GM19239 (cell line): Measurements from ENCODE around the gene MED22.
"Not testable (repeated sequence)": the region's sequence is repeated elsewhere in the genome, so short reads cannot be mapped to it uniquely, and the experiment has no call there.

Experiments used
- DNase-seq: peaks from one replicate; pipeline ENCODE4 v3.0.0; 2011; ENCODE audit warnings: low spot score; ENCODE audit not compliant: insufficient read length
- FAIRE-seq: peaks from 2 replicates; lab custom pipeline; 2011; peaks lifted over from hg19 to GRCh38; lab: Jason Lieb, UNC

MED22 gene

DNA sequence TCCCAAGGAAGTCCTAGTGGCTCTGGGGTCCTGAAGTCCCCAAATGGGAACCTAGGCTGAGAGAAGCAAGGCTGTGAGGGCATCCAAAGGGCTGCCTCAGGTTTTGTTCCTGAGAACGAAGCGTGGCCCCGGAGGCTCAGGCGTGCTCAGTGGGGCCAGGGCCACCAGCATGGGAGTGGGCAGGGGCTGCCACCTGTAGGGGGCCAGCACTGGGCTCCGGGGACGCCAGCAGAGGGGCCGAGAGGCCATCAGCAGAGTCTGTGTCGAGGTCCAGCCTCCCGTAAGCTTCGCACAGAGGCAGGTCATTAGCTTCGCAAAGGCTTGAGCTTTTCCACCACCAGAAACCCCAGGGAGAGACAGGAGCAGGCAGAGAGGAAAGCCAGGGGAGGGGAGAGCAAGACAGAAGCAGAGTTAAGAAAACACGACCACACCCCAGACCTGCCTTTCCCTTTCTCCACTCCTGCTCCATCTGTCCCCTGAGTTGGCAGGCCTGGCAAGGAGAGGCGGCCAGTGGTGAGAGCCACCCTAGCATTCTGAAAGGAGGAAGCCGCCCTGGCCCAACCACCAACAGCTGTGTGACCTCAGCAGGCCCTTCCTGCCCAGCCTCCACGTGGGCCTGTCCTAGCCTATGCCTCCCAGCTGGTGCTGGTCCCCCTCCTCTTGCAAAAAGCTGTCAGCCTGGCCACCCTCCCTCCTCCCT lies 6.4 kb downstream of the MED22 start:
- DNase-seq: no peak
- FAIRE-seq: no peak

DNA sequence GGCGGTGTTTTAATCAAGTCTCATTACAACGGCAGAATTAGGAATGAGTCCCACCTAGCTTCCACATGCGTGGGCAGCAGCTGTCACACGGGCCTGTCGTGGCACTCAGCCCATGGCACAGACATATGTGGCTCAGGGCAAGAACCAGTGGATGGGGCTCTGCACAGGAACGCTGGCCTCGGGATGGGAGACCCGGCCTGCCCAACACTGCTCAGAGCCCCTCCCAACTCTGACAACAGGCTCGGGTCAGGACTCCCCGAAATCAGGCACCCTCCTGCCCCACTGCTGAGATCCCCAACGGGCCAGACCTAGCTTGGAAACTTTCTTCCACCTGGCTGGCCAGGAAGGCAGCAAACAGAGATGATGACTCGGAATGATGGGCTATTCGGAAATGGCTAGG lies 7.0 kb downstream of the MED22 start:
- DNase-seq: no peak
- no peak for FAIRE-seq

DNA sequence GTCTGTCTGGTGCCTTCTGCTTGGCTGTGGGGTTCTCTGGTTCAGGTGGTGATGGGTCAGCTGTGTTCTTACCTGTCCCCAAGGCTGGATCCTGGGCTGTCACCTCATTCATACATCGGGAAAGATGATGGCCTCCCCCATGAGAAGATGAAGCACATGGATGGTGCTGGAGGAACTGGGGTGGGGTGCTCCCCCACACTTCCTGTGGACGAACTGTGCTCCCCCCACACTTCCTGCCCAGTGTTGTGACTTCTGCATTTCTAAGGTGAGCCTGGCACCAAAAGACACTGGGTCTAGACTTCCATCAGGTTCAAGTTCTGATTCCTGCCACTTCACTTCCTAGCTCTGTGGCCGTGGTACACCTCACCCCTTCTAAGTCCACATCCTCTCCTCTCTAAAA lies 7.7 kb downstream of the MED22 start:
- no peak for FAIRE-seq
- no peak for DNase-seq

DNA sequence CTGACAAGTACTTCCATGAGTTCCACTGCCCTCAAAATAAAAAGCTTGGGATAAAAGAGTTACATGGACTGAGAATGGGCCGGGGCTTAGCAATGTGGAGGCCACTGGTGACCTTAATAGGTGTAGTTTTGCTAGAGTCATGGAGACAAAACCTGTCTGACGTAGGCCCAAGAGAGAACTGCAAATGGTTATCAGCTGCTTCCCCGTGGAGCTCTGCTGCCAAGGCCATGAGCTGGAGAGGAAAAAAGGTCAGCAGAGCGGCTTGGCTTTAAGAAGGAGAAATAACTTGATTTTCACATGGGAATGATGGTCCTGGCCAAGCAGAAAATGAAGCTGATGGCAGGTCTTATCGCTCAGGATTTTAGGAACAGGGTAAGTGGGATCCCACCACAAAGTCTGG lies 8.3 kb downstream of the MED22 start:
- DNase-seq: no peak
- FAIRE-seq: no peak

DNA sequence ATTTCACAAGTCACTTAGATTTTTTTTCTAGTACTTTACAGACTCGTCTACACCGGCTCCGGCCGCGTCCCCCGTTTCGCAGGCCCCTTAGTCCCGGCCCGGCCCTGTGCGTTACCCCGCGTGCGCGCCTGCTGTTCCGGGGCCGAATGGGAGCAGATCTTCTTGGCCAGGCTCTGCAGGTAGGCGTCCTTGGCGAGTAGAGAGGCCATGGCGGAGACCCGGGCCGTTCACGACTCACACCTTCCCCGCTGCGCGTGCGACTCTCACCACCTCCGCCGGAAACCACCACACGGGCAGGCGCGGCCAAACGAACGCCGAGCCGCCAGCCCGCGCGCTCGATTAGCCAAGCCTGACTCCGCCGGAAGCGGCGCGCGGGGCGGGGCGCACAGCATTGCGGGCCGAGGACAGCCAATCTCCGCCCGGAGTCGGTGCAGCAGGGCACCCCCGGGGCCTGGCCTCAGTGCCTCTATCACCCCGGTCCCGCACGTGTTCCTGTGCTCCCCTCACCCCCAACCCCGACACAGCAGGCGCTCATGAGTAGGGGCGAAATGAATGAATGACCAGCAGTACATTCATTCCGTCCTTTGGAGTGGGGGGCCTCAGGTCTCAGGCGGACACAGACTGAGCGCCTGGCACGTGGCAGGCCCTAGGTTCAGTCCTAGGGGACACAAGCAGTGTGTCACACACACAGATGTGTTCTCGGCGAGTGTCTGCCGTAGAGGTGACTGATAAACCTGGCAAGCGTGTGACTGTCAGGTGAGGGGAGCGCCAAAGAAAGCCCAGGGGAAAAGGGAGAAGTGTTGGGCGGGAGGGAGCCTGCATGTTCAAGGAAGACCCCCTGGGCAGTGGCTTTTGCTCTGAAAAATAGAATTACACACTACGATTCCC lies 11.8 kb downstream of the MED22 start, which contains the start of gene SURF6:
Gene SURF6, minus strand, starts transcription at position 265 of the 888 bp plus-strand sequence. Its CDS starts 56 bp downstream, at position 209.
- peak; percentile 91 for FAIRE-seq
- DNase-seq: peak; percentile 92

DNA sequence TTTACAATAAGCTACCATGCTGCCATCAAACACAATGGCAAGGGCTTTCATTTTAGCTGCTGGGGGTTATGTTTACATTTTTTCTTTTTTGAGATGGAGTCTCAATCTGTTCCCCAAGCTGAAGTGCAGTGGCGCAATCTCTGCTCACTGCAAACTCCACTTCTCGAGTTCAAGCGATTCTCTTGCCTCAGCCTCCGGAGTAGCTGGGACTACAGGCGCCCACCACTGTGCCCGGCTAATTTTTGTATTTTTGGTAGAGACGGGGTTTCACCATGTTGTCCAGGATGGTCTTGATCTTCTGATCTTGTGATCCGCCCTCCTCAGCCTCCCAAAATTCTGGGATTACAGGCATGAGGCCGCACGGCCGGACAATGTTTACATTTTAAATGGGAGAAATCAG lies 13.0 kb downstream of the MED22 start:
- FAIRE-seq, DNase-seq: not testable (repeated sequence)

DNA sequence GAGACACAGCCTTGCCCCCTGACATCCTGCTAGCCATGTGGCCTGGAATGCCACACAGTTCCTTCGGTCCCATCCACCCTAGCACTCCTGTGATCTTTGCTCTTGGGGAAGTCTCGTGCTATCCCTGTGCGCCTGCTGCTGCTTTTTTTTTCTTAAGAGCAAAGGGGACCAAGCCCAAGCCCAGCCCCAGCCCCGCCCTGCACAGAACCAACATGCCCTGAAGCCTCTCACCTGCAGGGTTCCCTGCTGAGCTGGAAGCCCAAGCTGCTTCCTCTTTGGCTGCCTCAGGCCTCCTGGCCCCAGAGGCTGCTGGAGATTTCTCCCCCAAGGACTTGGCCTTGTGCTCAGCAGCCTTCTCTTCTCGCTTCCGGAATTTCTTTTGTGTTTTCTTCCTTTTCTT lies 13.8 kb downstream of the MED22 start:
- FAIRE-seq (no peak), DNase-seq (no peak)

DNA sequence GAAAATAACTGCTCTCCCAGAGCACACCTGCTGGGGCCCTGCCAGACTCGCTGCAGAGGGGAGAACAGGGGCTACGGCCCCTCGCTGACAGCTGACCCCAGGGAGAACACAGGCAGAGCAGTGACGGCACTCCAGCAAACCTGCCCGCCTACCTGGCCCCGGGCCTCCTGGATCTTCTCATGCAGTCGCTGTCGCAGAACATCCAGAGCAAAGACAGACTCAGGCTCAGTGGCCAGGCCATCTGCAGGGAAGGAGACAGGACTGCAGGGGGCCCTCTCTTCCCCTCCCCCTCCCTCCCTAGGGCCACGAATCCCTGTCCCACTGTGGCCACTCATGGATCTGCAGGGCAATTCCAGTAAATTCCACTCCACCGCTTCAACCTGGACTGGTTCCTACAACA lies 14.4 kb downstream of the MED22 start:
- FAIRE-seq (no peak), DNase-seq (no peak)

DNA sequence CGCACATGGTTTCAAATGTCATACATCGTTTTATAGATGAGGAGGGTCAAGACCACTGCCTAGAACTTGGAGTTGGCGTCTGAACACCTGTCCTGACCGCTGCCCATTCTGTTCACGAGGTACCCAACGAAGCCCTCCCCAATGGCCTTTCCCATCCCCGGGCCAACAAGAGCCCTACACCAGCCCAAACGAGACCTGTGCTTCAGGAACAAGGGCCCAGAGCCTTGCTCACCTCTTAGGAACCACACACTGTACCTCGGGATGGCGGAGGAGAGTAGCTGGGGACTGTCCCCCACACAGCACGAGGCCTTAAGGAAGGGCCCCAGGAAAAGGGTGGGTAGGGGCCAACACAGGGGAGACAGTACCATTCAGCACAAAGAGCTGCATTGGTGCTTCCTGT lies 14.9 kb downstream of the MED22 start:
- FAIRE-seq (no peak), DNase-seq (no peak)

DNA sequence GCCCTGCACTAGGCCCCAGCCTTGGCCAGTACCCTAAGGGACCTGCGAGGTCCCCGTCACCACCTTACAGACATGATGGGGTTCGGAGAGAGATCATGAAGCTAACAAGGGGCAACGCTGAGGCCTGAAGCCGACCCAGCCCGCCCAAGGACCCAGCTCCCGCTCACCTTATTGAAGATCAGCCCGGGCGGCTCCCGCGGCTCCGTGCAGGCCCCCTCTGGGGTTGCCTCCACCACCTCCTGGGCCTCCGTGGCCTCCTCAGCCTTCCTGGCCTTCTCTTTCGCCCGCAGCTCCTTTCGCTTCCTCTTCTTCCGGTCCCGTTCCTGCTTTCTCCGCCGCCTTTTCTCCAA lies 15.6 kb downstream of the MED22 start:
- DNase-seq (no peak), FAIRE-seq (no peak)

DNA sequence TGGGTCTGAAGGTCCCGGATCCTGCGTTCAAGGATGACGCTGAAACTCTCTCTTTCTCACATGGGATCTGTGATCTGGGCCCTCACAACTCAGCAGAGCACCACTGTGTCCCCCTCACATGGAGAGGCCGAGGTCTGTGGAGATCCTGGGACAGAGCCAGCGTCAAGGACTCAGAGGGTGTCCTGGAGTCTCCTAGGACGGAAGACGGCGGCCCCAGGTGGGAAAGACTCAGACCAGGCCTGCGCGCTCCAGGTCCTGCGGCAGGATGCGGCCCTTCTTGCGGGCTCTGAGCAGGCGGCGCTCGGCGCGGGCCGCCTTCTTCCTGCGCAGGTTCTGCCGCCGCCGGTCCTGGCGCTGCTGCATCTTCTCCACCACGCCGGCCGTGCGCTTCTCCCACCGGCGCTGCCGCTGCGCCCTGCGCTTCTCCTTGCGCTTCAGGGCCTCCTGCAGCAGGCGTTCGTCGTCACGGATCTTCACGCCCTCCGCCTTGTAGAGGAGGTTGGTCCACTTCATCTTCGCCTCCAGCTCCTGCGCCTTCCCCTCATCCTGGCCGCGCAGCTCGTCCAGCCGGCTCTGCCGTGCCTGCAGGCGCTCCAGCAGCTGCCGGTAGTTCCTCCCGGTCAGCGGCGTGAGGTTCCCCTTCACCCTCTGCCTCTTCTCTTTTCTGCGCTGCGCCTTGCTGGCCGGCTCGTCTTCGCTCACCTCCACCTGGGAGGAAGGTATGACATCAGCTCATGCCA lies 16.1 kb downstream of the MED22 start:
- FAIRE-seq: no peak
- DNase-seq: no peak

DNA sequence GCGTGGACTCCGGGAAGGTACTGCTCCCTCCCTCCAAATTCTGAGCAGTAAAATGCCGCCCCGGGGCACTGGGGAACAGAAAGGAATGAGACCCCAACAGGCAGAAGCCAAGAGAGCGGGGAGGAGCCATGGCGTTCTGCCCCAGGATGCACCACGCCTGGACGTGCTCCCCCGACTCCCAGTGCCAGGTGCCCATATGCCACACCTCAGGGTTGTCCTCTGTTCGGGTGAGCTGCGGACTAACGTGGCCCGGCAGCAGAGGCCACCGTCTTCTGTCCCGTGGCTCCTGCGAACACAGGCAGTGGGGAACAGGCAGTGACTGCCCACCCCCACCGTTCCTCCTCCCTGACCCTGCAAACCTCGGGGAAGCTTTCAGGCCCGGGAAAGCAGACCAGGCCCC lies 16.7 kb downstream of the MED22 start:
- FAIRE-seq (no peak), DNase-seq (no peak)

DNA sequence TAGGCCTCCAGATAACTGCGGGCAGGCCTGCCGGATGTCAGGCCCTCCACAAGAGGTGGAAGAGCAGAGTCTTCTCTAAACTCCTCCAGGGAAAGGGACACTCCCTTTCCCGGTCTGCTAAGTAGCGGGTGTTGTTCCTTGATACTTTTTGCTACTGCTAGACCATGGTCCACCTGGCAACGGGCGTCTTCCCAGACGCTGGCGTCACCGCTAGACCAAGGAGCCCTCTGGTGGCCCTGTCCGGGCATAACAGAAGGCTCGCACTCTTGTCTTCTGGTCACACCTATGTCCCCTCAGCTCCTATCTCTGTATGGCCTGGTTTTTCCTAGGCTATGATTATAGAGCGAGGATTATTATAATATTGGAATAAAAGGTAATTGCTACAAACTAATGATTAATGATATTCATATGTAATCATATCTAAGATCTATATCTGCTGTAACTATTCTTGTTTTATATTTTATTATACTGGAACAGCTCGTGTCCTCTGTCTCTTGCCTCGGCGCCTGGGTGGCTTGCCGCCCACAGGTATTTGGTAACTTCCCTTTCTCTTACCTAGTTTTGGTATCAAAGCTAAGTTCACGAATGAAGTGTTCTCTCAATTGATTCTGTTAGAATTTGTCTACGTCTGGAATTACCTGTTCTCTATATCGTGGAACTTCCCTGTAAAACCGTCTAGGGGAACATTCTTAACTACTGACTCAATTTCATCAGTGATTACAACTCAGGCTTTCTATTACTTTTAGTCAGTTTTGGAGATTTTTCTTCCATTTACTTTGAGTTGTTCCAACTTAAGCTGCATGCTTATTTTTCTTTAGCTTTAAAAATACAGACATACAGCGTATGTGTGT lies 18.4 kb downstream of the MED22 start:
- not testable (repeated sequence) for FAIRE-seq, DNase-seq

DNA sequence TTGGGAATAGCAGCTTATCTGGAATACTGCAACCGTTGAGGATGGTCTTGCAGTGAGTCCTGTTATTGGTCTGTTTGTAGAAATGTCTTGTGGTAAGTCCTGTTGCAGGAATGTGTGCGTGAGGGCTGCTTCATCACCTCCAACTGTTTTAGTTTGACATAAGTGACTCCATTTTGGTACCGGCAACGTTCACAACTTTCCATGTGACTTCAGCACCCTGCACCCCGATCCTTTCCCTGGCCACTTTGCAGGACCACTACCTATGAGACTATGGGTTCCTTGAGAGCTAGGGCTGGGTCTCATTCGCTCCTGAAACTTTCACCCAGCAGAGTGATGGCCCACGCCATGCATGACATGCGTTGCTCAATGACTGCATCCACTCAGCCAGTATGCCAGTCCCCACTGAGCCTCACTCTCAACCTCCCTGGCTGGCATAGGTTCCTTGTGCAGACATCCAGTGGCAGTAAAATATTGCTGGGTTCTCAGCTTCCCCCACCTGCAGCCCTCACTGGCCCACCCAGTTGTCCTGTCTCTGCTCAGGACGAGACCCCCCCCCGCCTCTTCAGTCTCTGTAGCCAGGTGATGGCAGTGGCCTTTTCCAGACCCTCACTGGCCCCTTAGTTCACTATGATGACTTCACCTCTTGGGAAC lies 20.0 kb downstream of the MED22 start:
- no peak for DNase-seq
- no peak for FAIRE-seq

DNA sequence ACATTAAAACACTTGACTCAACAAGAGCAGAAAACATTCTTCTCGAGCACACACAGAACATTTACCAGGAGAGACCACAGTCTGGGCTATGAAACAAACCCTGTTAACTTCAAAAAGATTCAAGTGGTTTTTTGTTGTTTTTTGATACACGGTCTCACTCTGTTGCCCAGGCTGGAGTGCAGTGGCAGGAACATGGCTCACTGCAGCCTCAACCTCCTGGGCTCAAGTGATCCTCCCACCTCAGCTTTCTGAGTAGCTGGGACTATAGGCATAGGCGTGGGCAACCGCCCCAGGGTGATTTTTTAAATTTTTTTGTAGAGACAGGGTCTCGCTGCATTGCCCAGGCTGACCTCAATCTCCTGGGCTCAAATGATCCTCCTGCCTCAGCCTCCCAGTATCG lies 20.9 kb downstream of the MED22 start:
- not testable (repeated sequence) for DNase-seq, FAIRE-seq

DNA sequence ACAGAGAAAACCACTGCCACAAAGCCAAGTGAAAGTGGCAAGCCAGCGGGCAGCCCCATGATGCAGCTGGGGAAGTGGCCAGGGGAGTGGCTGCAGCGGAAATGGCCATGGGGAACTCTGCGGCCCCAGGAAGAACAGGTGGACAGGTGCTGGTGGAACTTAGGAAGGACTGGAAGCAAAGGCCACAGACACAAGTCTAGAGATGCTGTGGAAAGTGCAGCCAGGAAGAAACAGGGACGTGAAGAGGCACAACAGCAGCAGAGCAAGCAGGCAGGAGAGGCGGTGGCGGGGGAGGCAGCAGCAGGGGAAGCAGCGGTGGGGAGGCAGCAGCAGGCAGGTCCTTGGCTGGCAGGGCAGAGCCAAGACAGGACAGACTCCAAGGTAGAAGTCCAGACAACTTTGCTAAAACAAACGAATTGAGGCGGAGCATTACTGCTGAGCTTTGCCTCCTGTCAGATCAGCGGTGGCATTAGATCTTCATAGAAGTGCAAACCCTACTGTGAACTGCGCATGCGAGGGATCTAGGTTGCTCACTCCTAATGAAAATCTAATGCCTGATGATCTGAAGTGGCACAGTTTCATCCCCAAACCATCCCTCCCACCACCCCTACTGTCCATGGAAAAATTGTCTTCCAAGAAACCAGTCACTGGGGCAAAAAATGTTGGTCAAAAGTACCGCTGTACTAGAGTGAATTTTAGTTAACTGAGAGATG lies 23.8 kb downstream of the MED22 start:
- DNase-seq (no peak), FAIRE-seq (no peak)

DNA sequence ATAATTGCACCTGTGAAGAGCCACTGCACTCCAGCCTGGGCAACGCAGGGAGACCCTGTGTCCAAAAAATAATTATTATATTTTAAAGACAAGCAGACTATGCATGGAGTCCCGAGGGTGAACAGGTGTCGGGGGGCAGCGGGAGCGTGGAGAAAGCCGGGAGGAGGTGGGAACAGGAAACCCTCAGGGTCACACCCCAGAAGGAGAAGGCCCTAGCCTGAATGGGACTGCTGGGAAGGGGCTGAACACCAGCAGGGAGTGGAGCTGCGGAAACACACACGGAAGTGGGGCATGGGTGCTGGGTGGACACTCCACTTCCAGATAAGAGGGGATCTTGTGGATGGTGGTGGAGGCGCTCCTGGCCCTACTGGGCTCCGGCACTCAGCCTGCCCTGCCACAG lies 24.7 kb downstream of the MED22 start:
- FAIRE-seq: no peak
- DNase-seq: no peak

DNA sequence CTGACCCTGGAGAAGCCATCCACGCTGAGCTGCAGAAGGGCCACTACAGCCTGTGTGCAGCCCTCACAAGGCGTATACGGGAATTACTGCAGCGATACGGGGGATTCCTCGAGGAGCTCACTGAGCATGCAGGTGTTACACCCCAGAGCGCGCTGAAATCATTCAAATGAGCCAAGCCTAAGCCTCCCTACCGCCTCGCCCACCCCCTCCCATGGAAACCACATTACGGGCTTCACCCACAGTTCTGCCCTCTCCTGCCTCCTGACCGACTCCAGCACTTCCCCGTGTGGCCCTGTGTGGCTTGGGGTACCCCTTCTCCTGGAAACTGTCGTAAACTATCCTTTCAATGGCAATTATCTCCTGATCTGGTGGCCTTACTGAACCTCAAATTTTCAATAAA lies 25.2 kb downstream of the MED22 start:
- DNase-seq (no peak), FAIRE-seq (no peak)

DNA sequence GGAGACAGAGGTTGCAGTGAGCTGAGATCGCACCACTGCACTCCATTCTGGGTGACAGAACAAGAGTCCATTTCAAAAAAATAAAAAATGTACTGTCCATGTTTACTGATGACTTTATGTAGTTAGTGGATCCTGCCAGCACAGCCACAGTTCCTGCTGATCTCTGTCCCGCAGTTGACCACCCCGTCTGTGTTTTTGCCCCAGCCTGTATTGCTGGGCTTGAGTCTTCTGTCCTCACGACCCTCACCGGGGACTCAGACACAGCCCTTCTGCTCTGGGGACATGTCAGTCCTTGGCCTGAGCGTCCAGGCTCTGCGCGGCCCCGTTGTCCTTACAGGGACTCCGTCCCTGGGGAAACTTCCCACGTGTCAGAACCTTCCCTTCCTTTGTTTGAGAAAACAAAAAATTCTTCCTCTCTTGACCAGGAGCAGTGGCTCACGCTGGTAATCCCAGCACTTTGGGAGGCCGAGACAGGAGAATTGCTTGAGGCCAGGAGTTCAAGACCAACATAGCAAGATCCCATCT lies 26.5 kb downstream of the MED22 start:
- FAIRE-seq (no peak), DNase-seq (no peak)
